Subcutaneous abdominal adipose tissue (tissue), 5 donors: Measurements from ENCODE around the gene TMEFF1.
"Not testable (repeated sequence)": the region's sequence is repeated elsewhere in the genome, so short reads cannot be mapped to it uniquely, and the experiment has no call there.

ENCODE experiments used
- H3K27ac ChIP-seq: one replicate; pipeline ENCODE4 v1.7.0; 2013; ENCODE audit warnings: low read depth, mild to moderate bottlenecking, inconsistent platforms, low read length, moderate library complexity
- H3K27me3 ChIP-seq, 5 donors: one replicate each; pipeline ENCODE4 v1.7.0; 2013; ENCODE audit warnings: low read length in 5 of 5, inconsistent platforms in 1 of 5; ENCODE audit not compliant: control insufficient read depth in 5 of 5, insufficient read depth in 4 of 5
- H3K36me3 ChIP-seq, 5 donors: one replicate each; pipeline ENCODE4 v1.7.0; 2013; ENCODE audit warnings: low read length in 5 of 5; ENCODE audit not compliant: control insufficient read depth in 5 of 5, insufficient read depth in 5 of 5
- H3K4me1 ChIP-seq, 5 donors: one replicate each; pipeline ENCODE4 v1.7.0; 2013; ENCODE audit warnings: low read length in 5 of 5, mild to moderate bottlenecking in 3 of 5, moderate library complexity in 1 of 5; ENCODE audit not compliant: control insufficient read depth in 5 of 5, insufficient read depth in 5 of 5
- H3K4me3 ChIP-seq, 5 donors: one replicate each; pipeline ENCODE4 v1.7.0; 2013; ENCODE audit warnings: low read length in 5 of 5, low read depth in 1 of 5
- H3K9ac ChIP-seq, 5 donors: one replicate each; pipeline ENCODE4 v1.7.0; 2013; ENCODE audit warnings: low read length in 5 of 5, mild to moderate bottlenecking in 4 of 5, moderate library complexity in 3 of 5
- H3K9me3 ChIP-seq, 5 donors: one replicate each; pipeline ENCODE4 v1.7.0; 2013; ENCODE audit warnings: low read length in 5 of 5; ENCODE audit not compliant: control insufficient read depth in 5 of 5
- donor health status: healthy.
- donor health status: healthy.
- donor health status: healthy.
- donor health status: healthy.
- donor health status: healthy.

The TMEFF1 gene

DNA sequence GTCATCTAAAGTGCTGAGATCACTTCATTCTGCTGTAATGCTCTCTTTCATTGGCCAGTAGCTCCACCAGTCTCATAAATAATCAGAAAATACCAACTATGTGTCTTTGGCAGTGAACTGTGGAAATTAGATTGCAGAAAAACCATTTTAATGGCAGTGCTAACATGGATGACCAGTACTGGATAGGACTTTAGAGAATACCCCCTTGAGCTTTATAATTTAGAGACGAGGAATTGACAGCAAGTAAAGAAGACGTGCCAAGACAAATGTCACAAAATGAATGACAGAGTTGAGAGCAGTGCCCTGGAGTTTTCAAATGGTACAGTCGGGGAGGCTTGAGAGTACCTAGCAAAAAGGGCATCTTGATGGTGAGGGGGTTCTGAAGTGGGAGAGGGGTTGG is 40.2 kb upstream of the TMEFF1 start:
- no peak overlapping the region for H3K4me3 ChIP-seq
- H3K9ac ChIP-seq, result no peak overlapping the region
- no peak overlapping the region for H3K27ac ChIP-seq
- no peaks in the 10 kb centered on the region for H3K36me3 ChIP-seq
- H3K4me1 ChIP-seq, result peaks cover 2 to 19% (median 15%) of the 10 kb centered on the region in 5 donors
- no peaks in the 10 kb centered on the region for H3K9me3 ChIP-seq
- no peaks in the 10 kb centered on the region for H3K27me3 ChIP-seq

- Histone ChIP-seq H3K9me3 (no peaks in the 10 kb centered on the region), H3K36me3 (no peaks in the 10 kb centered on the region), H3K4me1 (peaks cover 0 to 7% (median 0%) of the 10 kb centered on the region in 5 donors), H3K4me3 (no peak overlapping the region), H3K27me3 (no peaks in the 10 kb centered on the region), H3K9ac (no peak overlapping the region), H3K27ac (no peak overlapping the region)
Measured at GRCh38 chr9:100436571-100436970, 36.4 kb upstream of the TMEFF1 start.

GRCh38 chr9:100437860-100438805 is 34.8 kb upstream of the TMEFF1 start:
- no peaks in the 10 kb centered on the region for H3K9me3 ChIP-seq
- no peak overlapping the region for H3K4me3 ChIP-seq
- no peak overlapping the region for H3K27ac ChIP-seq
- H3K9ac ChIP-seq, result no peak overlapping the region
- no peaks in the 10 kb centered on the region for H3K27me3 ChIP-seq
- peaks cover 0 to 7% (median 0%) of the 10 kb centered on the region in 5 donors for H3K4me1 ChIP-seq
- no peaks in the 10 kb centered on the region for H3K36me3 ChIP-seq

DNA sequence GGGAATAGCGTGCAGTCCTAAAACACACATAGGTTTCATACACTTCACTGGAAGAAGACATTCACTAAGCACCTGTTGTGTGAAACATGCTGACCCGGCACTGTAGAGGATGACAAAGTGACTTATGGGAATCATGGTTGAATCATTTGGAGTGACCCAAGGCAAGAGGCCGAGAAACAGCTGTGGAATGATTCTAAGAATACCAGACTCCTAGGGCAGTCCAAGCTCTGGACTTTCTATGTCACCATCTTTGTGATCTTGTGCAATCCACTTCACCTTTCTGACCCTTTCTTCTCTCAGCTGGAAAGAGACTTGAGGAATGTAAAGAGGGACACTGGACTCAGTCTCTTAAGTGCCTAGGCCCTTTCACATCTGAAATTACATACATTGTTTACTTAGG is 32.9 kb upstream of the TMEFF1 start:
- Histone ChIP-seq H3K4me3 (no peak overlapping the region), H3K27ac (no peak overlapping the region), H3K4me1 (peaks cover 0 to 7% (median 0%) of the 10 kb centered on the region in 5 donors), H3K27me3 (no peaks in the 10 kb centered on the region), H3K9me3 (no peaks in the 10 kb centered on the region), H3K9ac (no peak overlapping the region), H3K36me3 (peaks cover 0 to 4% (median 0%) of the 10 kb centered on the region in 5 donors)

- H3K9ac ChIP-seq, H3K4me3 ChIP-seq, H3K36me3 ChIP-seq, H3K27me3 ChIP-seq, H3K4me1 ChIP-seq, H3K9me3 ChIP-seq, H3K27ac ChIP-seq: not testable (repeated sequence)
Measured at GRCh38 chr9:100440487-100440886, 32.5 kb upstream of the TMEFF1 start.

DNA sequence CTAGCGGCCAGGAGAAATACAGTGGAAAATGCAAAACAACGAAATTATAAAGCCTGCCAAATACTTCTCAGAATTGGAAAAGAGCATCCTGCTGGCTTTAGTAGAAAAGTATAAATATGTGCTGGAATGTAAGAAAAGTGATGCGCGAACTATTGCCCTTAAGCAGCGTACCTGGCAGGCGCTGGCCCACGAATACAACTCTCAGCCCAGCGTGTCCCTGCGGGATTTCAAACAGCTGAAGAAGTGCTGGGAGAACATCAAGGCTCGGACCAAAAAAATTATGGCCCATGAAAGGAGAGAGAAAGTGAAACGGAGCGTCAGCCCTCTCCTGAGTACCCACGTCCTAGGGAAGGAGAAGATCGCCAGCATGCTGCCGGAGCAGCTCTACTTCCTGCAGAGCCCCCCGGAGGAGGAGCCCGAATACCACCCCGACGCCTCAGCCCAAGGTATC is 31.0 kb upstream of the TMEFF1 start:
- no peaks in the 10 kb centered on the region for H3K27me3 ChIP-seq
- H3K36me3 ChIP-seq, result peaks cover 0 to 4% (median 0%) of the 10 kb centered on the region in 5 donors
- H3K4me1 ChIP-seq, result peaks cover 0 to 7% (median 0%) of the 10 kb centered on the region in 5 donors
- H3K4me3 ChIP-seq, result no peak overlapping the region
- H3K9ac ChIP-seq, result no peak overlapping the region
- H3K27ac ChIP-seq, result no peak overlapping the region
- H3K9me3 ChIP-seq, result no peaks in the 10 kb centered on the region

DNA sequence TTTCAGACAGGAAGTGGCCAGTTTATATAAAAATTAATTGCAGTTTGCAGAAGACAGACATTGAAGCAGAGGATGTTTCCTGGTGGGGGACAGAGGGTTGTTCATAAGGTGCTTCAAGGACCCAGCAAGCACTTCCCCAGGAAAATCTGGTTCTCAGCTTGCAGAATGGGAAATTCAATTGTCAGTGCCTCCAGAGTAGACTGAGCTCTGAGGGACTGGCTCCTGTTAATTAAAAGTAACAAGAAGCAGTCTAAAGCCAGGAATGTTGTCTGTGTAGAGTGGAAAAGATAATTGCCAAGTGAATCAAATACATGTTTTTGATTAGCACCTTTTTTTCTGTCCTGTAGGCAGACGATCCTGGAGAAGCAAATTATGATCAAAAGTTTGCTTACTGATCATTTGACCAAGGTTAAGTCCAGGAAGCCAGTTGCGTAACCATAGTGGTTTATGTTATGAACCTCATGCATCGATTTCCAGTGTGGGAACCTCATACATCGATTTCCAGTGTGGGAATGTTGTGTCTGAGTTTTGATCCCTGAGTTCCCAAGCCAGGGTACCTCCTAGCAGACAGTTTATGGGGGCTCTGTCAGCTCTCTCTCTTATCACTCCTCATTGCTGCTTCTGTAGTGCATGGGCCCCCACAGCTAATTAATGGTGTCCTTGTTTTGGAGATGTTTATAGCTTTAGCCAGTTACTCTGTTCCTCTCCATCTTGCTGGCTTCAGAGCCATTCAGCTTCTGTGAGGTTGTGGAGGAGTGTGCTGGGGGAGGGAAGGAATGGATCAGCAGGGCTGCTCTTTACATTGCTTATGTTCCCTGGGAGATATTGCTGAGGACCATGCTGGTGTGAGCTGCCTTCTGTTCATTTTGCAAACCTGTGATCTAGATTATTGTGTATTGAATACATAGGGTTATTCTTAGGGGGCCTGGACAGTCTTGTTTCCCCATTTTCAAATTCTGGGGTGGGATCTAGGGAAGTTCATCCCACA is 28.9 kb upstream of the TMEFF1 start:
- H3K4me1 ChIP-seq, result peaks cover 0 to 5% (median 0%) of the 10 kb centered on the region in 5 donors
- no peak overlapping the region for H3K9ac ChIP-seq
- no peaks in the 10 kb centered on the region for H3K27me3 ChIP-seq
- H3K36me3 ChIP-seq, result peaks cover 0 to 9% (median 3%) of the 10 kb centered on the region in 5 donors
- H3K4me3 ChIP-seq, result no peak overlapping the region
- no peaks in the 10 kb centered on the region for H3K9me3 ChIP-seq
- no peak overlapping the region for H3K27ac ChIP-seq

GRCh38 chr9:100445161-100445902 is 27.6 kb upstream of the TMEFF1 start:
- H3K27me3 ChIP-seq, result no peaks in the 10 kb centered on the region
- H3K9ac ChIP-seq, result no peak overlapping the region
- H3K36me3 ChIP-seq, result peaks cover 0 to 9% (median 6%) of the 10 kb centered on the region in 5 donors
- peaks cover 0 to 1% (median 0%) of the 10 kb centered on the region in 5 donors for H3K4me1 ChIP-seq
- no peak overlapping the region for H3K27ac ChIP-seq
- no peak overlapping the region for H3K4me3 ChIP-seq
- no peaks in the 10 kb centered on the region for H3K9me3 ChIP-seq

DNA sequence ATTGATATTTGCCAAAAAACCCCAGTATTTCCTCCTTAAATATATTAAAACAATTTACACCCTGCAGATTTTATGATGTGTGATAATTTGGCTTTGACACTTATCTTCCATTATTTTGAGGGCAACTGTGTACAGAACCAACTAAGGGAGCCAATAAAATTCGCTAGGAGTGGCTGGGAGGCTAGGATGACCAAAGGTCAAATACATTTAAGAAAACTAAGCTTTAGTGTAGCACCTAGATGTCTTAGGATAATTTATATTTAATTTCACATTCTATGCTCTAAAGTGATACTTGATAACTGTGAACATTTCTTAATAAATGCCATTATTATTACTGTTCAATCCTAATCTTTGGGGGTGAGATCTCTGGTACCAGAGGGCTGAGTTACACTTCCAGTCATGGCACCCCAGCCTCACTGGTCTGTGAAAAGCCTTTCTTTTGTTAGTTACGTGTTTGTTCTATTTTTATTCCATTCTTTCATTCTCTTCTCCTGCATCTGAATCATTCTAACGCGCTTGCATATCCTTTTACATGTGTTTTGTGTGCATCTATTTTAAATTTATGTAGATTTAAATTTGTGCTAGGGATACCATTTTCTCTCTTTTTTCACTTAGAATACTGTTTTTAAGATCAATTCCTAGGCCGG is 26.9 kb upstream of the TMEFF1 start:
- Histone ChIP-seq H3K27me3 (no peaks in the 10 kb centered on the region), H3K36me3 (peaks cover 3 to 13% (median 12%) of the 10 kb centered on the region in 5 donors), H3K4me1 (no peaks in the 10 kb centered on the region), H3K9ac (no peak overlapping the region), H3K27ac (no peak overlapping the region), H3K4me3 (no peak overlapping the region), H3K9me3 (no peaks in the 10 kb centered on the region)
